GM04504 (cell line): ENCODE results near the gene LHFPL6.

ENCODE experiments used
- DNase-seq: peaks from one replicate; pipeline ENCODE4 v3.0.0-alpha.2; 2012; ENCODE audit warnings: low read depth

Gene LHFPL6

GRCh38 chr13:39414339-39414738, 188.7 kb downstream of the LHFPL6 start:
- DNase-seq, result no peak

DNA sequence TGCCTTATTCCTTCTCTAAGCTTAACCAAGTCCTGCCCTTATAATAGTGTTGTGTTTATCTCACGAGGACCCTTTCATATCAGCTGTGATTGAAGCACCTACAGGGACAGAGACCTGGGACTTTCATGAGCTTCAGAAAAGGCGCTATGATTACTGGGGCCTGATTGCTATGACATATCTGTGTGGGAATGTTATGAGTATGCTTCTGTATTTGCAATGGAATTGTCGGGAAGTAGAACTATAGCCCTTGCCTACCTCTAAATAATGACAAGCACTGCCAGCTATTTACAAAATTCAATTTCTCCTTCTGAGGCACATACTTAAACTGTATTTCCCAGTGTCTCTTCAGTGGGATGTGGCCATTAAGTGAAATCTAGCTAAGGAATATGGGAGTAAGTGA, 191.5 kb downstream of the LHFPL6 start:
- no peak for DNase-seq

DNA sequence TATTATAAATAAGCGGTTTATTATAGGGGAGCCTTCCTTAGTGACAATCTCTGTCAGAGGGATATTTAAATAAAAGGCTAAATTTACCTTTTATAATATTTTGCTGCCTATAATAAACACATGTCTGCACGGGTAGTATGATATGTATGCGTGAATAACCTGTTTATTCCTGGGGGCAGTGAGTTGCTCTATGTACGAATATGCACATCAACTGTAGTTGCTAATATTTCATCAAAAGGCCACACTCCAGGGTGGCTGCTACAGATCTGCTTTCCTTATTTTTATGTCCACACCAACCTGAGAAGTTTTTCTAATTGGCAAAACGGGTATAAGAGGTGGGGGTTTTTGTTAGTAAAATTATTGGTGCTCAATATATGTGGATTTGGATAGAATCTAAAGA, 192.0 kb downstream of the LHFPL6 start:
- DNase-seq, result no peak

- DNase-seq, result peak; percentile 32
Measured at GRCh38 chr13:39410096-39410901, 192.7 kb downstream of the LHFPL6 start.

DNA sequence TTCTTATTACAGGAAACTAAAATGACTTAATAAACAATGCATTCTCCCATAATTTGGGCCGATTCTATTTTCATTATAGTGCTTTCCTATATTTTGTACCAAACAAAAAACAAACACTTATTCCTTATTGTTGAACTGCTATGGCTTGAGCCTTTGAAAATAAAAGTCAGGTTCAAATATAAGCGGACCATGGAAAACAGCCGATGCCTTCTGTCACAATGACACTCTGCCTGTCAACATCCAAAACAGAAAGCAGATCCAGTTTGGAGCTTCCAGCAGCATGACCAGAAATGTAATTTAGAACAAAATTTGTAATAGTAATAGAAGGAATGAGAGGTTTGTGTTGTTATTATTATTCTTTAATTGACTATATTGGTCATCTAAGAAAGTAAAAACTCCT, 194.5 kb downstream of the LHFPL6 start:
- DNase-seq, result no peak

- DNase-seq, result no peak
Measured at GRCh38 chr13:39407786-39408185, 195.2 kb downstream of the LHFPL6 start.

GRCh38 chr13:39407138-39407537, 195.9 kb downstream of the LHFPL6 start:
- no peak for DNase-seq

- no peak for DNase-seq
Measured at GRCh38 chr13:39406688-39407087, 196.3 kb downstream of the LHFPL6 start.

- DNase-seq, result no peak
Measured at GRCh38 chr13:39405596-39406205, 197.3 kb downstream of the LHFPL6 start.

GRCh38 chr13:39405107-39405506, 197.9 kb downstream of the LHFPL6 start:
- DNase-seq, result no peak

GRCh38 chr13:39403106-39403505, 199.9 kb downstream of the LHFPL6 start:
- no peak for DNase-seq

DNA sequence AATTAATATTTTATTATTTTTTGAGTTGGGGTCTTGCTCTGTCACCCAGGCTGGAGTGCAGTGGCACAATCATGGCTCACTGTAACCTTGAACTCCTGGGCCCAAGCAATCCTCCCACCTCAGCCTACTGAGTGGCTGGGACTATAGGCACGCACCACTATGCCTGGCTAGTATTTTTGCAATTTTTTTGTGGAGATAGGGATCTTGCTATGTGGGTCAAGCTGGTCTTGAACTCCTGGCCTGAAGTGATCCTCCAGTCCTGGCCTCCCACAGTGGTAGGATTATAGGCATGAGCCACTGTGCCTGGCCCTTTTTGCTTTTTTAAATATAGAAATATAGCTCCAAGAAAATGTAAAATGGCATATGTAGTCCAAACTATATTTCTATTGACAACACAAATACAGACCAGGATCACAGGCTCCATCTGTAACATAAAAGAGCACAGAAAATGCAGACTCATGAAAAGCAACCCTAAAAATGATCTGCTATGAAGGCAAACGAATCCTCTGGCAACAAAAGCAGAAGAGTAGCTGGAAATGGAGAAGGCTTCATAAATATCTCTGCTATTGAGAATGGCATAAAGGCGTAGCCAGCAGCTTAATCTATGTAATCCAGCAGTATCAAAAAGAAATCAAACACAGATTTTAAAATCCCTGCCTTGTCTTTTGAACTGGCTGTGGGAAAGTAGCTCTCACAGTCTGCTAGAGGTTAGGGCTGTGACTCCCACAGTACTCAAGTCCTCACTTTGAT, 200.6 kb downstream of the LHFPL6 start:
- no peak for DNase-seq

DNA sequence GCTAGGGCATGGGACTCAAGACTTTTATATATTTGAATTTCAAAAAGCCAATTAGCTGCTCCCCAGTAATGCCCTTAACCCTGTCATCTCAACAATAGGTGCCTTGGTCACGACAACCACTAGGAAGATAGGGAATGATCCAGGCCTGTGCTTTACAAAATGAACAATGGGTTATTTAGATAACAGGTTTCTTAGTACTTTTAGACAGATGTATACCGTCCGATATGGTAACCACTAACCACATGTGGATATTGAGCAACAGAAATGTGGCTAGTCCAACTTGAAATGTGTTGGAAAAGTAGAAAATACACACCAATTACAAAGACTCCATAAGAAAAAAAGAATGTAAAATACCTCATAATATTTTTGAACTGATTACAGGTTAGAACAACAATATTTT, 201.2 kb downstream of the LHFPL6 start:
- no peak for DNase-seq

DNA sequence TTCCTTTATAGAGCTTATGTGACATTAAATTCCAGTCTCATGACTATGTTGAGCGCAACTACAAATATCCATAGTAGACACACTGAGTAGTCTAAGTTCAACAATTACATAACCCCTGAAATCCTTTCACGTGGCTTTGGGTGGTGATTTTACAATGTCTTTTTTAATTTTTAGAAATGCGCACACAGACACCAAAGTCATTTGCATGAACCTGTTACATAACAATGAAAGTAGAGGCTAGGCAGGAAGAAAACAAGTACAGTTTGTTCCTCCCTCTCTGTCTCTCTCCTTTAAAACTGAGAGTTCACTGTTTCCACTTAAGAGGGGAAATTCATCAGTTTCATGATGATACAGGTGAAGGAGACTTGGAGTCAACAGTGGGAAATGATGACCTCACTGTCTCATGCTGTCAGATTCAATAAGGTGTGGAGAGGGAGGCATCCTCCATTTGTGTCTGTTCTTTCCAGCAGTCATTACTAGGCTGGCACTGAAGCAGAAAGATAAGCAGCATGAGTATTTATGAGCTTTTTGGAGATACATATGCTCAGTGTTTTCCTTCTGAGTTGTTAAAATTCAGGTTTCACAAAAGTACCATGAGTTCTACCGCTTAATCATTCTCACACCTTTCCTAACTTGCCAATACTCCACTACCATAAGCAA, 201.8 kb downstream of the LHFPL6 start:
- no peak for DNase-seq

GRCh38 chr13:39399102-39399501, 203.9 kb downstream of the LHFPL6 start:
- DNase-seq, result no peak

- no peak for DNase-seq
Measured at GRCh38 chr13:39397896-39398265, 205.1 kb downstream of the LHFPL6 start.

GRCh38 chr13:39397226-39397895, 205.6 kb downstream of the LHFPL6 start:
- no peak for DNase-seq

DNA sequence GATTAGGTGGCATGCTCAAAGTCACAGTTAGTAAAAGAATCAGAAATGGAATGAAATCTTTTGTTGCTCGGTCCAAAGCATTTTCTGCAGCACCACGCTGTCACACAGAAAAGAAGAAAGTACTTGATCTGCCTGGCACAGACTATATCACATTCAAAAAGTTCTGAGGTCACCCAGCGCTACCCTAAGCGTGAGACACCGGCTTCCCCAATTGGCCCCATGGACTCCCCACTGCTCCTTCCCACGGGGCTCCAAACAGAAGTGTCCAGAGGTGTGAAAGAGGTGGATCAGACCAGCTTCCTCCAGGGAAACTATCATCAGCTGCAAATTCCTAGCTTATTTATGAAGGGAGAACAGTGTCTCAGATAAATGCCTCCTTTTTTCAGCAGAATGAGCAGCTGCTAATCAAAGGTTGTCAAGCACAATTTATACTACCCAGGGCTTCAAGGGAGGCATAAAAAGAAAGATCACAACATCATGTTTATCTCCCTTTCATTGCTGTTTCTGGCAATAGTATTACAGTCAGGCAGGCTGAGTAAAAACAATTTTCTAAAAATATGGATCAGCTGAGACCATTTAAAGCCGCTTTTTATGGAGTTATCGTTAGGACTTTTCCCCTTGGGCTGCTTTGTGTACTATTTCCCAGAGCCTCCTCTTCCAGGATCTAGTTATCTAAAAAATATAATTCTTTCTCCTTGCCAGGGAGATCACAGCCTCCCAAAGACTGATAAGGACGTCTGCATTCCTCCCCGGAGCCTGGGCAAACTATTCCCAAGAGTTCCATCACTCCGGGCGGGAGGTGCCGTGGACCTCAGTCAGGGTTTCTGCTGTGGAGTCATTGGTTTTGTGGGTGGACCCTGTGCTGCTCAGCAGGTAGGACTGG, 208.0 kb downstream of the LHFPL6 start:
- no peak for DNase-seq

GRCh38 chr13:39391761-39392160, 211.2 kb downstream of the LHFPL6 start:
- DNase-seq, result no peak

DNA sequence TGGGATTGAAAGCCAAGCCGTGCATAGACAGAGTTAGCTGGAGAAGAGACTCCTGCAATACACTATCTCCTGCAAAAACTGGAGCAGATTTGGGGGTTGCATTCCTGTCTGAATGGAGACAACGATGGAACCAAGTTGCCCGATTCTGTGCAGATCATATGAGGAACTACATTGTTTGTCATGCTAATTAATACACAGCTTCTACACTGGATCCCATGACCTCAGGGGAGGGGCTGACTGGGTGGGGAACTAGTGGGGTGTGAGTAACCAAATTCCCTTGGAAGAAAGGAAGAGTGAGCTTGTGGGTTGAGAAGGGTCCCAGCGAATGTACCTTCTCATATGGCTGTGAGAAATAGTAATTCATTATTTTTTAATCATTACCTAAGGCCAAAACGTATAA, 214.0 kb downstream of the LHFPL6 start:
- DNase-seq, result no peak

DNA sequence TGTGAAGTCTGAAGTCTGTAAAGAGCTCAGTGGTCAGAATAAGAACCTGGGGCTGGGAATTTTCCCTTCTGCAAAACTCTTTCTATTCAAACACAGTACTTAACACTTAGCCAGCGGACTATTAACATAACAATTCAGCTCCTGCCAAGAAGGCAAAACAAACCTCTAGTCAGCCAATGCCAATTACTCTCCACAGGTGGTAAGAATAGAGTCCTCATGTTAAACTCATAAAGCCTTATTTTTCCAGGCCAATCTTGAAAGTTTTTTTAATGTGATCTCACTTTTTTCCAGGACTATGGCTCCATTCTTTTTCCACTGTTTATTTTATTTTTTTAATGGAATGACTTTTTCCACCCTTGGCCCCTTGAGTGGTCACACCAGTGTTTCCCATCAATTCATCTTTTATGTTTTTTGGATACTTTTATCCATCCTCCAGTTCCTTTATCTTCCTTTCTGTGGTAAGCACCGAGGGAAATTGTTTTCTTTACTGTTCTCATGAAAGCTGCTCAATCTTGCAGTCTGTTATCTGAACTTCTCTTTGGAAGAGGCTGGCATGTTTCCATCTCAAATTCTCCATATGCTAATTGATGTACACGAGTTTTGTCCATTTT, 217.3 kb downstream of the LHFPL6 start:
- no peak for DNase-seq
